ENCODE data around the gene LRRTM4.
"Not testable (repeated sequence)": the region's sequence is repeated elsewhere in the genome, so short reads cannot be mapped to it uniquely, and the experiment has no call there.

LRRTM4 gene

DNA sequence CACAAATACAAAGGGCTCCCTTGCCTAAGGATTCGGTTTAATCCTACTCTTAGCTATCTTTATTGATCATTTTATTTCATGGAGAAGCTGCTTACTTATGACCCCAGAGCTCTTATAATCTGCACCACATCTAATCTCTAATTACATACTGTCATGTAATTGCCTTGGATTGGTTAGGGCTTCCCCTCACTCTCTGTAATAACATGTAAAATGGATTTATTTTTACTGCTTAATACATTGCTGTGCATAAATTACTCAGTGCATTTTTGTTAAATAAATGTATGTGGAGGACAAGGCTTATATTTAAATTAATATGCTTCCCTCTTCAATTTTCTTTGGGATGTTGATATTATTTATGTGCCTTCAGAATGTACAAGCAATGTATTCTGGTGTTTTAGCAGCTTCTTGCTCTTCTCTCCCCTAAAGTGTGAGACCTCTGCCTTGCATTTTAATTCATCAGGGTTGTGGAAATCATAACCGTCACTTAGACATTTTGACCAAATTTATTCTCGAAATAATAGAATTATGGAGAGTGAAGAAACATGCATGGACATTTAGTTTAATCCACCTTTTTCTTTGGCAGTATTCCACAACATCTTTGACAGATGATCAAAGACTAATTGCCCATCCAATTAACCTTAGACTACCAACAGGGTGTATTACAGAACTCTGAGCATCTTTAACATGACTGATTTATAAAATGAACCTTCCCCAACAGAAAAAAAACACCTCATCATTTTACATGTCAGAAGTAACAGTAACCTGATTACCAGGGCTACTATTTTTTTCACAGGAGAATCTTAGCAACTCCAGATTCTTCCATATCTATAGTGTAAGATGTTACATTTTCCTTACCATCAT, 692.6 kb downstream of the LRRTM4 start:
- no peak for DNase-seq

DNA sequence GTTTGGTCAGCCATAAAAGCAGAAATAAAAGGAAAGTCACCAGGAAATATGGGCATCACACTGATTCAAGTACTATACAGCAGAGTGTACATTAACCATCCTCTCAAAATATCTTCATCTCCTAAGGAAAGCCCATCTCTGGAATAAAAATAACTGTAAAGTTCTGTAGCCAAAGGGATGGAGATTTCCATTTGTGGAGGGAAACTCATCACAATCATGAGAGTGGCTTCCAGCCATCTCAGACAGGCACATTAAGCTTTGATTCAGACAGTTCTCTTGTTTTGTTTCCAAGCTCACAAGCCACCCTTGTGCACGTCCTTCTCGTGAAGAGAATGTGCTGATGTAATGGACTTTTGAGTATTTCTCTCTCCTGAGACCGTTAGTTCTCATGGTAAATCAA, 695.5 kb downstream of the LRRTM4 start:
- no peak for DNase-seq

DNA sequence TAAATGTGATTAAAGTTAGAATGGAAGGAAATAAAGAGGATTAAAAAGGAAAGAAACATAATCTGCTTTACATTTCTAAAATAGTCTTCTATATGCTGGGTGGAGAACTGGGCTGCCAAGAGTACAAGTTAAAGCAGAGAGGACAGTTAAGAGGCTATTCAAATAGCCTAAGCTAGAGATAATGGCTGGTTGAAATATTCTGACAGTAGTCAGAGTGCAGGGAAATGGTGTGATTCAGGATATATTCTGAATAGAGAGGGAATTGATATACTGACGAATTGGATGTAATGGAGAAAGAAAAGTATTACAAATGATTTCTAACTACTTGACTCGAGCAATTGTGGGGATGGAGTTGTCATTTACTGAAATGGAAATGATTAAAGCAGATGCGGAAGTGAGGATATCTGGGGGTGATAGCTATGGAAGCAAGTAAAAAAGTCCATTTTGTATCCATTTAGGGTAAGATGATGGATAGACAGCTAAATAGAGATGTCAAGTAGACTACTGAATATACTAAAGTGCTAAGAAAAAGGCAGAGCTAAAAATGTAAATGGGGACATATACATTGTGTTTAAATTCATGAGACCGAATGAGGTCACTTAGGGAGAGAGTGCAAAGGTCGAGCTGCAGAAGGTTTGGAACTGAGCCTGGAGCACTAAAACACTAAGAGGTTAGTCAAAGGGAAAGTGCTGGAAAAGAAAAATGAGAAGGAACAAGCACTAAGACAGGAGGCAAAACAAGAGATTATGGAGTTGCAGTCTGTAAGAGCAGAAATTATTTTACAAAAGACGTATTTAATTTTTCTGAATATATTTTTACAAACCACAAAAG, 696.8 kb downstream of the LRRTM4 start:
- no peak for DNase-seq

DNA sequence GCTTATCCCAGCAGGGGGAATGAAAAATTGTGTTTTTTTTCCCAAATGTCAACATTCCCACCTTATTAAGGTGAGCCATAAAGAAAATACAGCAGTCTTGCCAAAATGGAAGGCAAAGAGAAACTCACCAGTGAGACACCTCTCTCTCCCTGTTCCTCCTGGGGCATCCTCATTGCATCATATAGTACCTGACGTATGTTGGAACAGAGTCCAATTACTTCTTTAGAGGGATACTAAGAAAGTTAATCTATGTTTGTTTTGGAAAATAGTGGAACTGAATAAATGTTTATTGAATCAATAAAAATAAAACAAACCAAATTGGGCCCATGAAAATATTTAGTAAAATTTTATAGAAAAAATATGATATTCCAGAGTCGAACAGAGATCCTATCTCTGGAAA, 700.4 kb downstream of the LRRTM4 start:
- no peak for DNase-seq

DNA sequence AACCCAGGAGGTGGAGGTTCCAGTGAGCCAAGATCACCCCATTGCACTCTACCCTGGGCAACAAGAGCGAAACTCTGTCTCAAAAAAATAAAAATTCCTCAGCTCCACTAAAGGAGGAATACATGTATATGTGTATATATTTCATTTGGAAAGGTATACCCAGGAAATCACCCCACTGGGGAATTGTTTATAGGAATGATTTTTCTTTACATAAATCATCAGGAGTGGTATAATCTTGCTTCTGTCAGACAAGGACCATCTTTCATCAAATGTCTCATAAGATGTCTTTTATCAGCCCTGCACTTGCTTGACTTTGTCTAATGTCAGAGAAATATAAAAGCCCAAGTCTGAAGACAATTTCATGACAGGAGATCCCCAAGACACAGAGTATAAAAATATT, 709.1 kb downstream of the LRRTM4 start:
- DNase-seq, result no peak

DNA sequence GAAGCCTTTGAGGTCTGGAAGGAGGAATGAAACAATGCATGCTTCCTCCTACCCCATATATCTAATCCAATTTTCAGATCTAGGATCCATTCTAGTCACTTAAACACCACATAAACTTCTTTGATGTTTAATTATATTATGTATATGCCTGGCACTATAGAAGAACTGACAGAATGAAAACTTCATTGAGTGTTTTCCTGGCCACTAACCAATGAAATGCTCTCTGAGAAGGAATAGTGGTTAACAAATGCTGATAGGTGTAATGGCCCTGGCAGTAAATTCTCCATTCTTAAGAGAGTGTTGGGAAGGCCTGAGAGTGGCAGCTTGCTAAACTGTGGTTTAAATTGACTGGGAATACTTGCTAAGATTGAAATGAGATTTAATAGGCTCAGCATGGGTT, 710.0 kb downstream of the LRRTM4 start:
- no peak for DNase-seq

DNA sequence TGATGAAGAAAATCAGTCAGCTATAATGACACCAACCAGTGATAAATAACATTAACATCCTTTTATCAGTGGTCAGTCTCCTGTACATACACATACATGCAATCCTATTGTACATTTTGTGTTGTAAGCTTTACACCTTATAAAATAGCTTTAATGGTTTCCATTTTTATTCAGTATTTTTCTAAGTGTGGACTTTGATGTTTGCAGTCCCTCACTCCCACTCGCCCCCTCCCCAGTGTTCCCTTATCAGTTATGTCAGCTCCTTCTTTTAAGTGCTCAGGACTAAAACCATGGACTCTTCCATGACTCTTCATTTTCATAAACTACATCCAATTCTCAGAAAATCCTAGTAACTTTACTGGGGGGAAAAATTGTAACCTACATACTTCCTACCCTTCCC, 713.0 kb downstream of the LRRTM4 start:
- no peak for DNase-seq

DNA sequence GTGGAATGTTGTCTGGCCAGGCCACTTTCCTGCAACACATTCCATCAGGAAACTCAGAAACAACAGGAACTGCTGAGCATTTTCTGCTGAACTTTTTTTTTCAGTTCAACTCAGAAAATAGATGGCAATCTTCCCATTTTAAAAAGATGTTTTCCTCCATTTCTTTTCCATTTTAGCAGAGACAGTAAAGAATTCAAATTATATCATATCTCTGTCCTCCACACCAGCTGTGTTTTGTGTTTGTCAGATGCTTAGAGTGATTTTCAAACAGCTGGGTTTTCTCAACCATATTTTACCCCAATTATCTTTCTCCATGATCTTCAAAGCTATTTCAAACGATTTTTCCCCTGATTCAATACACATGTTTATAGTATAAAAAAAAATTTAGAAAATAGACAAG, 713.4 kb downstream of the LRRTM4 start:
- no peak for DNase-seq

DNA sequence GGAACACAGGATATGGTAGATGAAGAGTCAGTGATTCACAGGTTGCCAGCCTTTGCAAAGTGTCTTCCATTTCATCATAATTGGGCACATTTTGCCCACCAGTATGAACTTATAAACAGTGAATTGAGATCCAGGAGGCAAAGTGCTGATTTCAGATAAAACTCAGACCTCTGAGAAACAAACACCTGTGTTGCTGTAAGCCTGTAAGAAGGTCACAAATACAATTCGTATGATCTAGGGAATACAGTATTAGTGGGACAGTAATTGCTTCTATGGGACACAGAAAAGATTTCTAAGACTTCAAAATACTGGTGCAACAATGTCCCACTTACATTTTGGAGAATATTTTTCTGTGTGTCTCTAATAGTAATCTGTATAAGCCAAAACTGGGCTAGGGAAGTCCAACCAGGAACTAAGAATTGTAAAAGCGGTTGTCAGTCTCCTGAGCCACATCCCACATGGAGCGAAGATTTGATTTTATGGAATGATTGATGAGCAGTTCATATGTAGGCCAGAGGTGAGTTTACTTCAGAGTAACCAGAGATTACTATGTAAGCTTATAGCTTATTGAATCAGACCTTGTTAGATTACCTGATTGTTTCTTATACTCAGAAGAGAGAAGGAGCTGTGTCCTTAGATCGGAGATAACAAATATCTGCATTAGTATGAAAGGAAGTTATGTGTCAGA, 728.4 kb downstream of the LRRTM4 start:
- no peak for DNase-seq

DNA sequence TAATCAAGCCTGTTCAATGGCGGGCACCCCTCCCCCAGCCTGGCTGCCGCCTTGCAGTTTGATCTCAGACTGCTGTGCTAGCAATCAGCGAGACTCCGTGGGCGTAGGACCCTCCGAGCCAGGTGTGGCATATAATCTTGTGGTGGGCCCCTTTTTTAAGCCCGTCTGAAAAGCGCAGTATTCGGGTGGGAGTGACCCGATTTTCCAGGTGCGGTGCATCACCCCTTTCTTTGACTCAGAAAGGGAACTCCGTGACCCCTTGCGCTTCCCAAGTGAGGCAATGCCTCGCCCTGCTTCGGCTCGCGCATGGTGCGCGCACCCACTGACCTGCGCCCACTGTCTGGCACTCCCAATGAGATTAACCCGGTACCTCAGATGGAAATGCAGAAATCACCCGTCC, 740.9 kb downstream of the LRRTM4 start:
- not testable (repeated sequence) for DNase-seq

DNA sequence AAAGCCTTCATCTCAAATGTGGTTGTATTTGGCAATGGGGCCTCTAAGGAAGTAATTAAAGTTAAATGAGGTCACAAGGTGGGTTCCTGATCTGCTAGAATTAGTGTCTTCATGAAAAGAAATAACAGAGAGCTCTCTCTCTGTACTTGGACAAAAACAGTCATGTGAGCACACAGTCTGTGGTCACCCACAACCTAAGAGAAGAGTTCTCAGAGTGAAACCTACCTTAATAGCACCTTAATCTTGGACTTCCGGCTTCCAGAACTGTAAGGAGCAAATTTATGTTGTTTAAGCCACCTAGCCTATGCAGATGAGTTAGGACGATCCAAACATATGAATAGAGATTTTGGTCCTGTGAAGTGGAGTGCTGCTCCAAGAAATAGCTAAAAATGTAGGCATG, 758.9 kb downstream of the LRRTM4 start:
- DNase-seq, result no peak

DNA sequence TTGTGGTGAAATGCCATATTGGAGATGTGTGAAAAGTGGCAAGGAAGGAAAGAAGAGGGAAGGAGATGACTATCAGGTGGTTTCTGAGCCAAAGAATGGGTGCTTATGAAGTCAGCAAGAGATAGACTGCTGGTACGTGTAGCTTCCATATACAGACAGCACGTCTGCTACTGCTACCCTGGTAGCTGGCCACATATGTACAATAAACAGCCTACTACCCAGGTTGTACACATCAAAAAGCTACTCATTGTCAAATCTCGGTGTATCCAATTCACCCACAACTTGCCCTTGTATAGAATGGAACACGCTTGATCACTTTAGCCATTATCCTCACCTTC, 761.8 kb downstream of the LRRTM4 start:
- no peak for DNase-seq

DNA sequence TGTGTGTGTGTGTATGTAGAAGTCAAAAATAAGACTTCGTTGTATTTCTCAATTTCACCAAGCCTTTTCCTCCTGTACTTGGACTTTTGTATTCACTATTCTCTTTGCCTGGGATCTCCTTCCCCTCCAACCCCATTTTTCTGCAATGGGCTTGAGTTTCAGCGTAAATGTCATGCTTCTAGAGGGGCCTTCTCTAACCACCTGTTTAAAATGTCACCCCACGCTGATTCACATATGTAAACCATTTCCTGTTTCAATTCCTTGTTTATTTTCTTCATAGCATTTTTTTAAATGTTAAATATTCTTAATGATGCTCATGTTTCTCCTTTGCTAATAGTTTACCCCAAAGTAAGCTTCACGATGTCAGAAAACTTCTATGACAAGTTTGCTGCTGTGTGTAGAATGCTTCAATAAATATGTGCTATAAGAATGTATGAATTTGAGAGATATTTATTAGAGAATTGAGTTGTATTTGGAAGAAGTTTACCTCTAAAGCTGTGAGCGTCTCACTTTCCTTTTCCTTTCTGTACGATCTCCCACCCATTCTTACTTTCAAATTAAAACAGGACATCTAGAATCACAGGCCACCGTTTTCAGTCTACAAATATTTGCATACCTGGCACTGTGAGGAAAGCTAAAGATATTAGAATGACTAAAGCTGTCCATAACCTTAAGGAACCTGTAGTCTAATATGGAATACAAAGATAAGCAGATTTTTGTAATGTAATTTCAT, 762.4 kb downstream of the LRRTM4 start:
- DNase-seq, result no peak

DNA sequence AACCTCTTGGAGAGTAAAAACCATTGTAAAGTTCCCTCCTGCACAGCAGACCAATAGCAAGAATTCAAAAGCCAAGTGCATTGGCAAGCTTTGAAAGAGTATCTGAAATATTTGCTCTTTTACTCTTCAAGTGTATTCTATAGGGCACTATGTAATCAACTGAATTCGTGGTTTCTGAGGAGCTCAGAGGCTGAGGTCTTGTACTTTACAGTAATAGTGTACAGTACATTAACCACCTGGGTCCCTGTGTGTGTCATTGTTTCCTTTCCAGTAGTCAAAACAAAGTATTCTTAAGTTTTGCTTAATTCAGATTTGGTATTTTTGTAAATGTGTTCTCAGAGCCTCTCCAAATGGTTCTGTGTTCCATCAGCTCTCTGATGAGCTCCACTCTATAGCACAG, 769.7 kb downstream of the LRRTM4 start:
- no peak for DNase-seq

DNA sequence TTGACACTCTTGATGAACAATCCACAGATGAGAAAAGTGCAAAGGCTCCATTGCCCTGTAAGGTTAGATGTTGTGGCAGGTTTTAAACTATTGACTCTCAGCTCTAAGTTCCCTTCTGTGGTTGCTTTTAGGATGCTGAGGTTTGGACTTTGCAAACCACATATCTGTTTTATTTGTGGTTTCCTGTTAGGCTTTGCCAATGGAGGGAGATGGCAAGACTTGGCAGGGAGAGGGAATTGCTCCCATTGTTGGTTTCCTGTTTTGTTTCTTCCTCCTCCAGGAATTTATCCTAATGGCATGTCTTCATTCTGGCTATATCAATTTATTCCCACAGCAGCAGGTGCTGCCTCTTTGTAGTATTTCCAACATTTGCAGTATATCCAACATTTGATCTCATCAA, 772.3 kb downstream of the LRRTM4 start:
- DNase-seq, result no peak

DNA sequence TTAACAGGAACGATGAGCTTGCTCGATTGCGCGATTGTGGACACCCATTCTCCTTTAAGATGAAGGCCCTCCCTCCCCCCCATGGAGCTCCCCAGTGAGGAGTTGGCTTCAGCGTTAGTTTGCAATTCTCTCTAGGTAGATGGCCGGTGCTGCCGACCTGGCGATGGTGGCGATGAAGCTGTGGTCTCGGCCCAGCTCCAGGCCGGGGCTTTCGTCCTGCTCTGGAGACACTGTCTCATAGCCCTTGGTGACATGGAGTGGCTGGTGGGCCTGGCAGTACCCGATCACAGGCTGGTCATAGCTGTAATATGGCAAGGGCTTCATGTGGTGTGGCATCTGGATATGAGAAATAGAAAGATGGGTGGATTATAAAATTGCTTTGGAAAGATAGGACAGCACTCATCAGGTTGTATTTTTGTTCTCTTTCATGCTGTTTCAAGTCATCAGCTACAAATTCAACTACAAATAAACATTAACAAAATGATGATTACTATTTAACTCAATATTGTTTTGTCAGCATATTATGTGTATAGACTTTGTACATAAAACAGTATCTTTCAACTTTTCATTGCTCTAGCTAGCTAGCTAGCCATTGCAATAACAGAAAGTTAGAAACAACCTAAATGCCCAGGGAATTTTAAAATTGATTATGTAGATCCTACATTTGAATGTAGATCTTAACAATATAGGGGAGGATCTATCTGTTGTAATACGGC, 773.4 kb downstream of the LRRTM4 start:
- DNase-seq, result no peak

DNA sequence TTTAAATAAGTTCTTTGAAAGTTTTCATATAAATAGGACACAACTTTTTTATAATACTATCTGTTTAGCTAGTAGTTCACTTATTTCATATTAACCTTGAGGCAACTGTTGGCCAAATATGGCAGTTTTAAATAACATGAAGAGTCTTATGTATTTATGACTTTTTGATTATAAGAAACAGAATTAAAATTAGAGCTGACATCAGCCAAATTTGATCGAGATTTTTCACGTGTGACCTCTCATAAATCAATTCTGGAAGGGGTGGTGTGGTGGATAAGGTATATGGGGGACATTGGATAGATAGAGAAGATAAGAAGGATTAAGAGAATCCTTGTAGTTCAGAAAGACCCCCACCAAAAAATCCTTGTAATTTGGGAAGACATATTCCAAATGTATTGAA, 776.6 kb downstream of the LRRTM4 start:
- no peak for DNase-seq

DNA sequence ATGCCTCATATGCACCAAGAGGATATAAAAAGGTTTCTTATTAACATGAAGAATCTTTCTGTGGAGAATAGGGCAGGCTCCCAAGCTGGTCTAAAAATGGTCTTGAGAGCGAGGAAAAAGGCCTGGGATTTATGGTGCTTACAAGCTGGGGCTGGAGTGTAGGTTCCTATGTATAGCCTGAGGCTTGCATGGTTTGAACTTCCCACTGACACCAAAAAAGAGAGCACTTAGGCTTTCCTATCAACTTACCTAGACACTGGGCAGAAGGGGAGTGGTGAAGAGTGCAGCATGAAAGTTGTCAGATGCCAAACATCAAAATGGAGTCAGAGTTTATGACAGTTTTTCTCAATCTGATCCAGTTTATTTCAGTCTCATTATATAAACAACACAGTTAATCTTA, 784.6 kb downstream of the LRRTM4 start:
- no peak for DNase-seq

DNA sequence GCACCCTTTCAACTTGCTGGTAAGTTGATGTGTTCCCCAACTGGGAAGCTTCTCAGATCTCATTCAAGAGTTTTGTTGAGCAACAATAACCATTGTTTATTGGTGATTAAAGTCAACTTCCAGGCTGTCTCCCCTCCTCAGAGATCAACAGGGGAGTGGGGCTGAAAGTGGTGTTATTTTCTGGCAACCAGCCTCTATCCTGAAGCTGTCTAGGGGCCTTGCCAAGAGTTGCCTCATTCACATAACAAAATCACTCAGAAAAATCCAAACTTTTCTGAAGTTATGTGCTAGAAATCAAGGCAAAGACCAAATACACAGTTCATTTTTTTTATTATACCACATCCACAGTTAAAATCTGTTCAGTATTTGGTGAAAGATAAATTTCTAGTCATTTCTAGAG, 788.4 kb downstream of the LRRTM4 start:
- no peak for DNase-seq

DNA sequence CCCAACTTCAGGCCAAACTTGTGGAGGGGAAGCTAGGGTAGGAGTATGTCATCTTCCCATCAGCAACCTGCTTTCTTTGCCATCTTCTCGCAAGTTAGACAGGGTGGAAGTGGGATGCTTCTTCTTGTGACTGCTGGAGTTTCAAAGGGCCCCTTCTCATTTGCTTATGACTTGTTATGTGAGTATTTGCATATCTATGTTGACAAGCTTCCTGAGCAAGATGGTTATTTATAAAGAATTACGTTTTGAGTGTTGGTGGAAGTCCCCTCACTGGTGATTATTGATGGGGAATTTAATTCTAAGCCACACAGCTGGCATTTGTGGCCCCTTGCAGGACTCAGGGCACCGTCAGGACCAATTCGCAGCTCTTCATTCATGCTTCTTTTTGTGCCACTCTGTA, 791.0 kb downstream of the LRRTM4 start:
- DNase-seq, result no peak

DNA sequence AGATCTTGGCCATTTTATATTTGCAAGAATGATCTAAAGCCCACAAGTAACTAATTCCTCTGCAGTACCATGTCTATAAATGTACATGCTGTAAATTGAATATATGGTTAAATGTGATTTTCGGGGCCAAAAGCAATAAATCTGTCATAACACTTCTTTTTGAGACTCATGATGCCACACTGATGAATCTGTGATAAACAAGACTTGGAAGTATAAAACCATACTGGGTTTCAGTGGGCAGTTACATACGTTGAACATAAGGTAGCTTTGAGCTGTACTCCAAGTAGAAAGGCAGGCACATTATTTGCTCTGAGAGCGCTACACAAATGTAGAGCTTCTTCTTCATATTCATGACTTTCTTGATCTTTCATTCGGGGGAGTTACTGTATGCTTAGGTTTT, 792.2 kb downstream of the LRRTM4 start:
- DNase-seq, result no peak

DNA sequence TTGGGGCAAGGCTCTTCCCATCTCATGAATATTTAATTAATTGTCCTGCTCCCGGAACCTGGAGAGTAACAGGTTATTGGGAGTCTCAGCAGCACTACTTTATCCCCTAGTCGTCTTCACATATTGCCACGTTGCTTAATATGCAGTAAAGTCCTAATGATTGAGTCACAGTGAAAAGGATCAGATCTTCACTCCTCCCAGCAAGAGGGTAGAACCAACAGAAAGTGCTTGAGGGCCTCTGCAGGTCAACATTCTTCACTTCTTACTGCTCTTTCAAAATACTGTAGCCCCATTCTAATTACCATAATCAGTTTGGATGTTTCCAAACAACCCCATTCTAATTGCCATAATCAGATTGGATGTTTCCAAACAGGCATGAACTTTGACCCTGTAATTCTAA, 801.0 kb downstream of the LRRTM4 start:
- DNase-seq, result no peak

DNA sequence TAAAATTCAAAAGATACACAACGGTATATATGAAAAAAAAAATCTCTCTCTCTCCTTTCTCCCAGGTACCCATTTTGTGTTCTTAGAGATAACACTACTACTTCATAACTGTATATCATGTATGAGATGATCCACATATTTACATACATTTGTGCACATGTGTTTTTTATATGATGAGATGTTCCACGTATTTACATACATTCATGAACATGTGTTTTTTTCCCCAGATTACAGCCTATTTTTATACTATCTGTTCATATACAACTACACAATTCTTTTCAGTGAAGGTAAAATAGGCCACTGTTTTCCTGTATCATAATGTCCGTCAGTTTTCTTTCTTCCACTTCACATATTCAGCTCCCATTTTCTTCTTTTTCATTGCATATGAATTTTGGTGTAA, 808.9 kb downstream of the LRRTM4 start:
- no peak for DNase-seq

Data from hematopoietic multipotent progenitor cell treated with erythropoietin and hydrocortisone succinate and interleukin-3 and kit ligand, for 8 days (in vitro differentiated cells).